ENCODE measurements around the gene KDM2A.

DNA sequence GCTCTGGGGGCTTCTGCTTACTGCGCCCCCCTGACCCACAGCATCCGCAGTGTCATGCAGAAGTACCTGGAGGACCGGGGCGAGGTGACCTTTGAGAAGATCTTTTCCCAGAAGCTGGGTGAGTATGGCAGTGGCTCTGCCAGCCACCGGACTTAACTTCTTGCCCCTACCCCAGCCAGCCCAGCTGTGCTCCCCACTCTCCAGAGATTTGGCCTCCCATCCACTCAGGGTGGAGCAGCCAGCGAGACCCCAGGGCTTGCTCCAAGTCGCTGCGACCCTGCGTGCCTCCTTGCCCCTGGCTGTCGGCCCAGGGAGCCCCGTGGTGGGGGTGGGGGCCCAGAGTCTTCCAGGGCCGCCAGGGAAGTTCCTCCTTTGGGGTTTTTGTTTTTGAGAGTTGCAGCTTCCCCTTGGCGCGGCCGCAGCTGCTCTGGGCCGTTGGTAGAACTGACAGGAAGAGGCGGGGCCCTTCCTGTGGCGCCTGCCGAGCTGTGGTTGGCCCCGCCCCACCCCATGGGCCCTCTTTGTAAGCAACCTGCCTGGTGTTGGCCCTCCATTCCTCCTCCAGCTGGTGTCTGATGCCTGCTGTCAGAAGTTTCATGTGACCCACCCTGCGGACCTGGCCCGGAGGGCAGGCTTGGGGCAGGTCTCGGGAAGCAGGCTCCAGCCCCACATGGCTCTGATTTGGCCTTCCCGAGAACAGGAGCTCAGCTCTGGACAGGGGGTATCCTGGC is 158.3 kb downstream of the KDM2A start:
- TF ChIP-seq CTCF (conservative IDR thresholded peaks at IDR 0.05) (no peak), EZH2 (IDR thresholded peaks at IDR 0.05; ENCODE audit: low read depth) (no peak)
